GM23338 (cell line): ENCODE measurements around the gene CLSTN1. TPM values are rescaled to one million over a fixed set of nuclear protein-coding genes. Genes with fewer than 3 reads are reported as not detected.

ENCODE experiments used
- ATAC-seq: fragments of 200-7000 bp; cut with Tn5 transposase; 3 replicates; pipeline ENCODE4 v1.9.1; 2020
- DNase-seq: peaks from one replicate; pipeline ENCODE4 v3.0.0-alpha.2; 2015; ENCODE audit warnings: low spot score
- H2AFZ ChIP-seq: fragments of 200-600 bp; sonication (generic); 2 replicates; pipeline ENCODE4 v1.8.0; 2016; ENCODE audit warnings: antibody characterized with exemption, mild to moderate bottlenecking, moderate library complexity
- H3F3A ChIP-seq: fragments of 200-600 bp; sonication (generic); replicated peaks from 2 replicates; pipeline ENCODE4 v1.8.0; 2017; ENCODE audit warnings: antibody characterized with exemption, mixed run types, low read depth
- H3K27ac ChIP-seq: fragments of 200-600 bp; sonication (generic); 2 replicates; pipeline ENCODE4 v1.6.1; 2016; ENCODE audit warnings: low read depth
- H3K27me3 ChIP-seq: fragments of 200-600 bp; sonication (generic); 2 replicates; pipeline ENCODE4 v1.8.0; 2016; ENCODE audit warnings: mild to moderate bottlenecking, mixed run types, moderate library complexity; ENCODE audit not compliant: insufficient read depth
- H3K36me3 ChIP-seq: fragments of 200-600 bp; sonication (generic); 2 replicates; pipeline ENCODE4 v1.8.0; 2016; ENCODE audit warnings: mild to moderate bottlenecking; ENCODE audit not compliant: insufficient read depth
- H3K4me1 ChIP-seq: fragments of 200-600 bp; sonication (generic); 2 replicates; pipeline ENCODE4 v1.8.0; 2016; ENCODE audit warnings: mild to moderate bottlenecking, moderate library complexity; ENCODE audit not compliant: insufficient read depth
- H3K4me2 ChIP-seq: fragments of 200-600 bp; sonication (generic); 2 replicates; pipeline ENCODE4 v1.7.1; 2017; ENCODE audit warnings: mixed run types
- H3K4me3 ChIP-seq: fragments of 200-600 bp; sonication (generic); 2 replicates; pipeline ENCODE4 v1.6.1; 2016; ENCODE audit warnings: mixed run types
- H3K79me2 ChIP-seq: fragments of 200-600 bp; sonication (generic); replicated peaks from 2 replicates; pipeline ENCODE4 v1.8.0; 2017; ENCODE audit warnings: mild to moderate bottlenecking; ENCODE audit not compliant: insufficient read depth
- H3K9me2 ChIP-seq: fragments of 200-600 bp; sonication (generic); 2 replicates; pipeline ENCODE4 v1.8.0; 2017; ENCODE audit not compliant: insufficient read depth
- H4K20me1 ChIP-seq: fragments of 200-600 bp; sonication (generic); replicated peaks from 2 replicates; pipeline ENCODE4 v1.8.0; 2017; ENCODE audit warnings: mild to moderate bottlenecking; ENCODE audit not compliant: insufficient read depth
- H3K27ac Mint-ChIP-seq: 2 replicates; pipeline ENCODE4 v1.8.0; 2020; ENCODE audit warnings: inconsistent platforms, mild to moderate bottlenecking, moderate library complexity, mixed read lengths
- H3K27me3 Mint-ChIP-seq: 3 replicates; pipeline ENCODE4 v1.8.0; 2022; ENCODE audit warnings: low read depth, mild to moderate bottlenecking, moderate library complexity, mixed read lengths, inconsistent platforms; ENCODE audit not compliant: insufficient read depth, poor library complexity
- H3K36me3 Mint-ChIP-seq: 3 replicates; pipeline ENCODE4 v1.8.0; 2021; ENCODE audit warnings: low read depth, mild to moderate bottlenecking, inconsistent platforms, moderate library complexity, mixed read lengths
- H3K4me1 Mint-ChIP-seq: 3 replicates; pipeline ENCODE4 v1.8.0; 2020; ENCODE audit warnings: mild to moderate bottlenecking, inconsistent platforms, mixed read lengths
- H3K4me3 Mint-ChIP-seq: 3 replicates; pipeline ENCODE4 v1.8.0; 2021; ENCODE audit warnings: moderate library complexity, mild to moderate bottlenecking, inconsistent platforms, mixed read lengths
- H3K9me3 Mint-ChIP-seq: 3 replicates; pipeline ENCODE4 v1.8.0; 2020; ENCODE audit warnings: moderate library complexity, mild to moderate bottlenecking, inconsistent platforms, mixed read lengths
- CREB1 ChIP-seq: fragments of 250-450 bp; sonication (Bioruptor Pico); IDR thresholded peaks from 2 replicates; pipeline ENCODE4 v1.5.0; 2020; ENCODE audit warnings: low read depth, mild to moderate bottlenecking, moderate library complexity
- CTCF ChIP-seq, 2 experiments: fragments of 200-600 bp in 1 of 2; sonication (generic) in 1 of 2; conservative IDR thresholded peaks; 2 replicates each; pipeline versions ENCODE4 v1.5.1 to v1.6.1; 2016 to 2017; ENCODE audit warnings: antibody characterized with exemption in 2 of 2, low read depth in 2 of 2, mild to moderate bottlenecking in 2 of 2, moderate library complexity in 1 of 2
- ETS1 ChIP-seq: IDR thresholded peaks from 2 replicates; pipeline ENCODE4 v1.6.1; 2016; ENCODE audit warnings: antibody characterized with exemption
- EZH2 ChIP-seq: fragments of 200-600 bp; sonication (generic); IDR thresholded peaks from one replicate; pipeline ENCODE4 v1.8.0; 2017; ENCODE audit warnings: antibody characterized with exemption, mild to moderate bottlenecking, low read depth; ENCODE audit not compliant: unreplicated experiment
- EZH2phosphoT487 ChIP-seq: fragments of 200-600 bp; sonication (generic); IDR thresholded peaks from one replicate; pipeline ENCODE4 v1.8.1; 2018; ENCODE audit warnings: antibody characterized with exemption; ENCODE audit not compliant: unreplicated experiment
- JUNB ChIP-seq: IDR thresholded peaks from one replicate; pipeline ENCODE4 v1.6.1; 2016; ENCODE audit warnings: antibody characterized with exemption; ENCODE audit not compliant: unreplicated experiment
- NANOG ChIP-seq: IDR thresholded peaks from 2 replicates; pipeline ENCODE4 v1.6.1; 2016; ENCODE audit warnings: antibody characterized with exemption, borderline replicate concordance
- POLR2AphosphoS5 ChIP-seq: IDR thresholded peaks from 2 replicates; pipeline ENCODE4 v1.6.1; 2016; ENCODE audit warnings: antibody characterized with exemption, low read depth
- REST ChIP-seq: IDR thresholded peaks from one replicate; pipeline ENCODE4 v1.6.1; 2018; ENCODE audit warnings: antibody characterized with exemption; ENCODE audit not compliant: unreplicated experiment
- STAT1 ChIP-seq: IDR thresholded peaks from one replicate; pipeline ENCODE4 v1.6.1; 2016; ENCODE audit warnings: antibody characterized with exemption; ENCODE audit not compliant: unreplicated experiment
- ZNF114 ChIP-seq: fragments of 250-450 bp; sonication (Bioruptor Pico); IDR thresholded peaks from 2 replicates; pipeline ENCODE4 v1.5.0; 2020; ENCODE audit warnings: mild to moderate bottlenecking, moderate library complexity
- ZNF331 ChIP-seq: fragments of 250-450 bp; sonication (Bioruptor Pico); IDR thresholded peaks from 2 replicates; pipeline ENCODE4 v1.5.0; 2020; ENCODE audit warnings: low read depth, mild to moderate bottlenecking, moderate library complexity
- ZNF462 ChIP-seq: fragments of 250-450 bp; sonication (Bioruptor Pico); IDR thresholded peaks from 2 replicates; pipeline ENCODE4 v1.5.0; 2020; ENCODE audit warnings: mild to moderate bottlenecking, moderate library complexity
- polyA plus RNA-seq: library from polyadenylated mRNA; unstranded; fragments of >200 nt; fragmentation: Nextera tagmentation; extraction: Ambion mirVana; gene quantifications from 2 replicates; pipeline ENCODE4 v1.2.1, GENCODE V29; 2016
- total RNA-seq: library from RNA; depleted of rRNA; stranded (reverse); fragments of >200 nt; shearing (Covaris generic); gene quantifications from 2 replicates; pipeline ENCODE4 v1.2.3, GENCODE V29; 2014

The CLSTN1 gene
- total and polyA plus RNA-seq, 2 experiments from 2014 or later = 38.5 to 66.2 TPM

- H4K20me1 ChIP-seq = peaks cover 37% of the 10 kb centered on the region
These were observed 21.9 kb downstream of the CLSTN1 start for GRCh38 chr1:9801909-9802308.

More at GRCh38 chr1:9801909-9802308, 21.9 kb downstream of the CLSTN1 start:
- Histone ChIP-seq H3K36me3 (no peaks in the 10 kb centered on the region), H3K27me3 (no peaks in the 10 kb centered on the region), H3K4me3 (no peak overlapping the region), H3K4me1 (peaks cover 34% of the 10 kb centered on the region), H3F3A (no peaks in the 10 kb centered on the region), H3K4me2 (no peak overlapping the region), H3K79me2 (peaks cover 99% of the 10 kb centered on the region), H2AFZ (no peak overlapping the region), H3K27ac (no peak overlapping the region), H3K9me2 (no peaks in the 10 kb centered on the region)
- Mint-ChIP-seq H3K4me1 (peaks cover 27% of the 10 kb centered on the region), H3K9me3 (no peaks in the 10 kb centered on the region), H3K4me3 (no peak overlapping the region), H3K27ac (no peak overlapping the region), H3K36me3 (no peaks in the 10 kb centered on the region), H3K27me3 (peaks cover 1% of the 10 kb centered on the region)
- TF ChIP-seq ZNF114 (CRISPR knock-in tag) (no peak), EZH2phosphoT487 (no peak), EZH2 (no peak), REST (no peak), ZNF331 (CRISPR knock-in tag) (no peak), CTCF (conservative IDR thresholded peaks at IDR 0.05; ENCODE audit: low read depth in 2 of 2) (no peak), JUNB (no peak), ETS1 (no peak), POLR2AphosphoS5 (no peak), STAT1 (no peak), ZNF462 (CRISPR knock-in tag) (no peak), NANOG (no peak), CREB1 (no peak)
- ATAC-seq (no peak), DNase-seq (no peak)
